ENCODE results near the gene ADGRF1.

Gene ADGRF1

DNA sequence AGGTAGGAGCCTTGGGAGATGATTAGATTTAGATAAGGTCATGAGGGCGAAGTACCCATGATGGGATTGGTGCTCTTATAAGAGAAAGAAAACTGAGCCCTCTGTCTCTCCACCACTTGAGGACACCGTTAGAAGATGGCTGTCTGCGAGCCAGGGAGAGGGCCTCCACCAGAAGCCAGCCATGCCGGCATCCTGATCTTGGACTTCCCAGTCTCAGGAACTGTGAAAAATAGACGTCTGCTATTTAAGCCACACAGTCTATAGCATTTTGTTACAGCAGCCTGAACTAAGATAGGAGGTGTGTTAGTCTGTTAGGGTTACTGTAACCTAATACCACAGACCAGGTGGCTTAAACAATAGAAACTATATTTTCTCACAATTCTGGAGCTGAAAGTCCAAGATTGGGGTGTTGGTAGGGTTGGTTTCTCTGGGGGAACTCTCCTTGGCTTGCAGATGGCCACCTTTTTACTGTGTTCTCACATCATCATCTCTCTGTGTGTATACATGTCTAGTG lies 38.0 kb upstream of the ADGRF1 start:
- no peak for TF ChIP-seq CTCF (IDR thresholded peaks at IDR 0.05)
- no peak overlapping the region for H3K27ac ChIP-seq
- no peak overlapping the region for H3K4me3 ChIP-seq
- intact Hi-C loops (cut with DNase I; ENCODE audit: low total_unique reads): no loop called here
- H3K27me3 ChIP-seq: peaks cover 0 to 18% of the 10 kb centered on the region in 2 donors
- no peak for DNase-seq
- no peaks in the 10 kb centered on the region for H3K36me3 ChIP-seq
- H3K9me3 ChIP-seq: no peaks in the 10 kb centered on the region
- H3K4me1 ChIP-seq: peaks cover 0 to 12% (median 5%) of the 10 kb centered on the region in 4 donors

DNA sequence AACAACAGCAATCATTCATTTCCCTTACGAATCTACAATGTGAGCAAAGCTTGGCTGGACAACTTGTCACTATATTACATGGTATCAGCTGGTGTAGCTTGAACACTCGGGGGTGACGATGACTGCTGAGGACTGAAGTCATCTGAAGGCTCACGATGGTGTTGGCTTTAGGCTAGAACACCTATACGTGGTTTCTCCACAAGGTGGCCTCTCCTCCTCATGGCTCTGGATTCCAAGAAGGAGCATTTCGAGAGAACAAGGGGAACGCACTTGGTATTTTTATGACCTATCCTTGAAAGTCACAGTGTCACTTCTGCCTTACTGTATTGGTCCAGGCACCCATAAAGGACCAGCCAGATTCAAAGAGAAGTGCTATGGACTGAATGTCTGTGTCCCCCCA lies 37.5 kb upstream of the ADGRF1 start:
- no peak overlapping the region for H3K4me3 ChIP-seq
- no peak for TF ChIP-seq CTCF (IDR thresholded peaks at IDR 0.05)
- no peak for DNase-seq
- H3K36me3 ChIP-seq: no peaks in the 10 kb centered on the region
- H3K4me1 ChIP-seq: peaks cover 0 to 12% (median 5%) of the 10 kb centered on the region in 4 donors
- intact Hi-C loops (cut with DNase I; ENCODE audit: low total_unique reads): no loop called here
- H3K27ac ChIP-seq: no peak overlapping the region
- no peaks in the 10 kb centered on the region for H3K9me3 ChIP-seq
- peaks cover 0 to 18% of the 10 kb centered on the region in 2 donors for H3K27me3 ChIP-seq

DNA sequence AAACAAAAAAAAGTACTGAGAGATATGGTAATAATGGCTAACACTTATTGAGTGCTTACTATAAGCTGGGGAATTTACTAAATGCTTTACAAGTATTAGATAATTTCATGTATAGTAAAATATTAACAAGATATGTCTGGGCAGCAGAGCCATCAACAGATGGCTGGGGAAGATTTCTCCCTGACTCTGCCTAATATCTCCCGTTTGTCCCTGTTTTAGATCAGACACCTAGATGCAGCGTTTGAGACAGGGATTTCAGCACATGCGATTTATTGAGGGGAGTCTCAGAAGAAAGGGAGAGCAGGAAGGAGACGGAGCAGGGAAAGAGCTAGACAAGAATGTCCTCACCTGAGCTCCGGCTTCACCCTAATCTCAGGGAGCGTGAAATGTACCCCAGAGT lies 36.9 kb upstream of the ADGRF1 start:
- Histone ChIP-seq H3K27me3 (peaks cover 0 to 18% of the 10 kb centered on the region in 2 donors), H3K36me3 (no peaks in the 10 kb centered on the region), H3K9me3 (no peaks in the 10 kb centered on the region), H3K4me3 (no peak overlapping the region), H3K27ac (no peak overlapping the region), H3K4me1 (peaks cover 0 to 11% (median 5%) of the 10 kb centered on the region in 4 donors)
- TF ChIP-seq CTCF (IDR thresholded peaks at IDR 0.05): no peak
- intact Hi-C loops (cut with DNase I; ENCODE audit: low total_unique reads): no loop called here
- no peak for DNase-seq

DNA sequence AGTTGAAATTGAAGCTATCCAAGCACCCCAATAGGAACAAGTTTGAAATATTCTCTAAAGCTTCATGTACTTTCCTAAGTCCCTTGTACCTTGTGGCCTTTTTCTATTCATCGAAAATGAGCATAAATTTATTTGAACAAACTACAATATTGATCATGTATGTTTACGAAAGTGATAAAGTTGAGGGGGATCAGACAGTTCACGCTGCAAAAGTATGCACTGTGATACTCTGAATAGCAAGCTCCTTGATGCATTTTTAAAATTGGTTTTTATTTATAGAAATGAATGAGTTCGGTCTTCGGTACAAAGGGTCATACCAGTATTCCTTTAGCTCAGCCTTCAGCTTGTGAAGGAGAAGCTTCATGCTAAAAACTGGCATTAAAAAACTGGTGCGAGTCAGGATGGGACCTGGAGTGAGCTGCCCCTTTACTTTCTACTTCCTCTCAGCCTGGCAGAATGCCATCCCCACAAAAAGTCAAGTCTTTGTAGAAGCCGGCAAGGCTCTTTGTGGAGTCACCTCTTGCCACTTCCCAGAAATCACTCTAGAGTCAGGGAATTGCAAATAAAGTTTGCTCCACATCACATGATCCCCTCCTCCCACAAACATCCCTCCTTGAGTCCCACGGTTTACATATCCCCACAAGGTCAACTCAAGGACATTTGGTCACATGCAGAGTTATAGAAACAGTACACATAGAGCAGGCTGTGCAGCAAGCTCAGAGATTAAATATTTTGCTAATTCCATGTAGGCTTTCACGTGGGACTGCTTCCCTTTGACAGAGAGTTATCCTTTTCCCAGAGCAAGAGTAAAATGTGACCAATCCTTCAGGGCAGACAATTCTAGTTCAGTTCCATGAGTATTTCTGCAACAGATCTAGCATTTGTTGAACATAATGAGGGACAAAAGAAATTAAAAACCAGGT lies 34.6 kb upstream of the ADGRF1 start:
- intact Hi-C loops (cut with DNase I; ENCODE audit: low total_unique reads): no loop called here
- Histone ChIP-seq H3K27me3 (peaks cover 0 to 18% of the 10 kb centered on the region in 2 donors), H3K27ac (no peak overlapping the region), H3K4me3 (no peak overlapping the region), H3K36me3 (no peaks in the 10 kb centered on the region), H3K9me3 (no peaks in the 10 kb centered on the region), H3K4me1 (no peaks in the 10 kb centered on the region)
- DNase-seq: no peak
- TF ChIP-seq CTCF (IDR thresholded peaks at IDR 0.05): no peak

GRCh38 chr6:47075741-47076421 lies 33.7 kb upstream of the ADGRF1 start:
- Histone ChIP-seq H3K27ac (no peak overlapping the region), H3K9me3 (no peaks in the 10 kb centered on the region), H3K4me1 (no peaks in the 10 kb centered on the region), H3K36me3 (no peaks in the 10 kb centered on the region), H3K4me3 (no peak overlapping the region), H3K27me3 (peaks cover 0 to 18% of the 10 kb centered on the region in 2 donors)
- no peak for TF ChIP-seq CTCF (IDR thresholded peaks at IDR 0.05)
- no peak for DNase-seq
- intact Hi-C loops (cut with DNase I; ENCODE audit: low total_unique reads): no loop called here

All from tibial artery (tissue), 4 donors.